ENCODE measurements around the gene CTRB2. TPM values are rescaled to one million over a fixed set of nuclear protein-coding genes. Genes with fewer than 3 reads are reported as not detected.

CTRB2 gene
- total RNA-seq, 1 experiment from 2014 or later: 5.8 TPM

DNA sequence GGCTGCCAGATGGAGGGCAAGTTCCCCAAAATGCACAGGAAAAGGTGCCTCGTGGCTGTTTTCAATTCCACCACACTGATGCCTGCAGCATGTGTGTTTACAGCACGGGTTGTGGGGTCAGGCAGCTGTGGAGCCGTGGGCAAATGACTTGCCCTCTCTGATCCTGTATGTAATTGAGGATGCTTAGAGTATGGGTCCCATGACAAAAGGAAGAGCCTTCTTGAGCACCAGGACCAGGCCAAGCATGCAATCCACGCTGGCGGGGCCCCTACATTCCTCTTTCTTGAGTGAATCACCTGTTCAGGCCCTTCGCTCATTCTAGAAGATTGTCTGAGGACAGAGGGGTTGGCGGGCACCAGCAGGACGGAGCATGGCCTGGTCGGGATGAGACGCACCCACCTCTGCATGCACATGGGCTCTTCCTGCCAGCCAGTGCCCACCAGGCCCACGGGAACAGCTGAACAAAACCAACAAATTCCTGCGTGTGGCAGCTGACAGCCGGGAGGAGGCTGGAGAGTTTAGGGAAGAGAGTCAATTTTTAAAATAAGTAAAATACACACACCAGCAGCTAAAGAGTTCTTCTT, 1.4 kb upstream of the CTRB2 start:
- ATAC-seq (no peak), DNase-seq (ENCODE audit: low spot score) (no peak)
- Mint-ChIP-seq H3K36me3 (no peaks in the 10 kb centered on the region), H3K27me3 (ENCODE audit: low read depth) (no peaks in the 10 kb centered on the region), H3K9me3 (no peaks in the 10 kb centered on the region), H3K4me3 (no peak overlapping the region), H3K4me1 (0 out of 2 replicates have a peak, but pooled peaks cover 6% of the 10 kb centered on the region), H3K27ac (no peak overlapping the region)
- TF ChIP-seq, protein P1, sequence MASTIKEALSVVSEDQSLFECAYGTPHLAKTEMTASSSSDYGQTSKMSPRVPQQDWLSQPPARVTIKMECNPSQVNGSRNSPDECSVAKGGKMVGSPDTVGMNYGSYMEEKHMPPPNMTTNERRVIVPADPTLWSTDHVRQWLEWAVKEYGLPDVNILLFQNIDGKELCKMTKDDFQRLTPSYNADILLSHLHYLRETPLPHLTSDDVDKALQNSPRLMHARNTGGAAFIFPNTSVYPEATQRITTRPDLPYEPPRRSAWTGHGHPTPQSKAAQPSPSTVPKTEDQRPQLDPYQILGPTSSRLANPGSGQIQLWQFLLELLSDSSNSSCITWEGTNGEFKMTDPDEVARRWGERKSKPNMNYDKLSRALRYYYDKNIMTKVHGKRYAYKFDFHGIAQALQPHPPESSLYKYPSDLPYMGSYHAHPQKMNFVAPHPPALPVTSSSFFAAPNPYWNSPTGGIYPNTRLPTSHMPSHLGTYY (CRISPR knock-in tag; IDR thresholded peaks at IDR 0.05): no peak
- TF ChIP-seq, protein P2, sequence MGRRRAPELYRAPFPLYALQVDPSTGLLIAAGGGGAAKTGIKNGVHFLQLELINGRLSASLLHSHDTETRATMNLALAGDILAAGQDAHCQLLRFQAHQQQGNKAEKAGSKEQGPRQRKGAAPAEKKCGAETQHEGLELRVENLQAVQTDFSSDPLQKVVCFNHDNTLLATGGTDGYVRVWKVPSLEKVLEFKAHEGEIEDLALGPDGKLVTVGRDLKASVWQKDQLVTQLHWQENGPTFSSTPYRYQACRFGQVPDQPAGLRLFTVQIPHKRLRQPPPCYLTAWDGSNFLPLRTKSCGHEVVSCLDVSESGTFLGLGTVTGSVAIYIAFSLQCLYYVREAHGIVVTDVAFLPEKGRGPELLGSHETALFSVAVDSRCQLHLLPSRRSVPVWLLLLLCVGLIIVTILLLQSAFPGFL (CRISPR knock-in tag; IDR thresholded peaks at IDR 0.05; ENCODE audit: borderline replicate concordance): no peak
- no peak for TF ChIP-seq STAT6 (CRISPR knock-in tag; conservative IDR thresholded peaks at IDR 0.05; ENCODE audit: low read depth)
- TF ChIP-seq HMGA2 (CRISPR knock-in tag; IDR thresholded peaks at IDR 0.05): no peak
- TF ChIP-seq ZNF263 (CRISPR knock-in tag; IDR thresholded peaks at IDR 0.05; ENCODE audit: low read depth): no peak
- TF ChIP-seq GTF2I (CRISPR knock-in tag; conservative IDR thresholded peaks at IDR 0.05): no peak
- TF ChIP-seq ZNF121 (CRISPR knock-in tag; IDR thresholded peaks at IDR 0.05): no peak
- no peak for TF ChIP-seq GRHL2 (CRISPR knock-in tag; IDR thresholded peaks at IDR 0.05; ENCODE audit: insufficient replicate concordance, severe bottlenecking)
- TF ChIP-seq TCF7 (CRISPR knock-in tag; IDR thresholded peaks at IDR 0.05; ENCODE audit: low read depth): no peak
- CTCF ChIA-PET: interaction anchor here (0.7 to 2.2 kb wide), 4 partner anchors 9 to 345 kb away, joined by 3 to 22 read pairs (median 9); no protein-coding TSS in a partner anchor
- POLR2A ChIA-PET: interaction anchor here (1.2 to 1.7 kb wide), 2 partner anchors 19 to 48 kb away, joined by 3 to 4 read pairs; no protein-coding TSS in a partner anchor

DNA sequence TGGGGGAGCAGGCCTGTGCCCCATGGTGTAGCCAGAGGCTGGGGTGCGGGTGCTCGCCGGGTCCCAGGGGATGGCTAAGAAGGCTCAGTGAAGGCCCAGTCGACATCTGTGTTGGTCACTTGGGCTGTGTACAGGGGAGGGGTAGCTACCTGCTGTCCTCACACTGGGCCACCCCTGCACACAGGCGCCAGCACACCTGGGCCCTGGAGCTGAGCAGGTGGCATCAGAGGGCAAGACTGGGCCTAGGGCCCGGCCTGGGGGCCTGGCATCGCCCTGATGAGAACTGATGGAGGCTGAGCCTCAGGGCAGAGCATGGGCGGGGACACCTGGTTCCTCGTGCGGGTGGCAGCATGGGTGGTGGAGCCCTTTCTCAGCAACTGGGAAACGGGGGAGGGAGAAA, 870 bp upstream of the CTRB2 start:
- no peak for DNase-seq (ENCODE audit: low spot score)
- Mint-ChIP-seq H3K36me3 (no peaks in the 10 kb centered on the region), H3K27me3 (ENCODE audit: low read depth) (no peaks in the 10 kb centered on the region), H3K4me3 (no peak overlapping the region), H3K9me3 (no peaks in the 10 kb centered on the region), H3K27ac (no peak overlapping the region), H3K4me1 (0 out of 2 replicates have a peak, but pooled peaks cover 6% of the 10 kb centered on the region)
- ChIA-PET POLR2A (interaction anchor here (0.9 to 1.7 kb wide), 2 partner anchors 13 to 20 kb away, joined by 4 read pairs; no protein-coding TSS in a partner anchor), CTCF (interaction anchor here (2.2 kb wide), 1 partner anchor 26 kb away, joined by 22 read pairs; no protein-coding TSS in a partner anchor)
- ATAC-seq: no peak
- TF ChIP-seq, protein P3, sequence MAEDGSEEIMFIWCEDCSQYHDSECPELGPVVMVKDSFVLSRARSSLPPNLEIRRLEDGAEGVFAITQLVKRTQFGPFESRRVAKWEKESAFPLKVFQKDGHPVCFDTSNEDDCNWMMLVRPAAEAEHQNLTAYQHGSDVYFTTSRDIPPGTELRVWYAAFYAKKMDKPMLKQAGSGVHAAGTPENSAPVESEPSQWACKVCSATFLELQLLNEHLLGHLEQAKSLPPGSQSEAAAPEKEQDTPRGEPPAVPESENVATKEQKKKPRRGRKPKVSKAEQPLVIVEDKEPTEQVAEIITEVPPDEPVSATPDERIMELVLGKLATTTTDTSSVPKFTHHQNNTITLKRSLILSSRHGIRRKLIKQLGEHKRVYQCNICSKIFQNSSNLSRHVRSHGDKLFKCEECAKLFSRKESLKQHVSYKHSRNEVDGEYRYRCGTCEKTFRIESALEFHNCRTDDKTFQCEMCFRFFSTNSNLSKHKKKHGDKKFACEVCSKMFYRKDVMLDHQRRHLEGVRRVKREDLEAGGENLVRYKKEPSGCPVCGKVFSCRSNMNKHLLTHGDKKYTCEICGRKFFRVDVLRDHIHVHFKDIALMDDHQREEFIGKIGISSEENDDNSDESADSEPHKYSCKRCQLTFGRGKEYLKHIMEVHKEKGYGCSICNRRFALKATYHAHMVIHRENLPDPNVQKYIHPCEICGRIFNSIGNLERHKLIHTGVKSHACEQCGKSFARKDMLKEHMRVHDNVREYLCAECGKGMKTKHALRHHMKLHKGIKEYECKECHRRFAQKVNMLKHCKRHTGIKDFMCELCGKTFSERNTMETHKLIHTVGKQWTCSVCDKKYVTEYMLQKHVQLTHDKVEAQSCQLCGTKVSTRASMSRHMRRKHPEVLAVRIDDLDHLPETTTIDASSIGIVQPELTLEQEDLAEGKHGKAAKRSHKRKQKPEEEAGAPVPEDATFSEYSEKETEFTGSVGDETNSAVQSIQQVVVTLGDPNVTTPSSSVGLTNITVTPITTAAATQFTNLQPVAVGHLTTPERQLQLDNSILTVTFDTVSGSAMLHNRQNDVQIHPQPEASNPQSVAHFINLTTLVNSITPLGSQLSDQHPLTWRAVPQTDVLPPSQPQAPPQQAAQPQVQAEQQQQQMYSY (CRISPR knock-in tag; IDR thresholded peaks at IDR 0.05): no peak
- TF ChIP-seq NR2C2 (CRISPR knock-in tag; IDR thresholded peaks at IDR 0.05) (no peak), IRF2 (CRISPR knock-in tag; IDR thresholded peaks at IDR 0.05; ENCODE audit: borderline replicate concordance, low read depth) (no peak), ZSCAN18 (CRISPR knock-in tag; IDR thresholded peaks at IDR 0.05) (no peak), RORB (CRISPR knock-in tag; IDR thresholded peaks at IDR 0.05) (no peak), OVOL2 (CRISPR knock-in tag; IDR thresholded peaks at IDR 0.05; ENCODE audit: borderline replicate concordance) (no peak), ZNF232 (CRISPR knock-in tag; IDR thresholded peaks at IDR 0.05) (no peak)
- TF ChIP-seq, protein P4, sequence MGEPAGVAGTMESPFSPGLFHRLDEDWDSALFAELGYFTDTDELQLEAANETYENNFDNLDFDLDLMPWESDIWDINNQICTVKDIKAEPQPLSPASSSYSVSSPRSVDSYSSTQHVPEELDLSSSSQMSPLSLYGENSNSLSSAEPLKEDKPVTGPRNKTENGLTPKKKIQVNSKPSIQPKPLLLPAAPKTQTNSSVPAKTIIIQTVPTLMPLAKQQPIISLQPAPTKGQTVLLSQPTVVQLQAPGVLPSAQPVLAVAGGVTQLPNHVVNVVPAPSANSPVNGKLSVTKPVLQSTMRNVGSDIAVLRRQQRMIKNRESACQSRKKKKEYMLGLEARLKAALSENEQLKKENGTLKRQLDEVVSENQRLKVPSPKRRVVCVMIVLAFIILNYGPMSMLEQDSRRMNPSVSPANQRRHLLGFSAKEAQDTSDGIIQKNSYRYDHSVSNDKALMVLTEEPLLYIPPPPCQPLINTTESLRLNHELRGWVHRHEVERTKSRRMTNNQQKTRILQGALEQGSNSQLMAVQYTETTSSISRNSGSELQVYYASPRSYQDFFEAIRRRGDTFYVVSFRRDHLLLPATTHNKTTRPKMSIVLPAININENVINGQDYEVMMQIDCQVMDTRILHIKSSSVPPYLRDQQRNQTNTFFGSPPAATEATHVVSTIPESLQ (CRISPR knock-in tag; IDR thresholded peaks at IDR 0.05): no peak
- TF ChIP-seq, protein P5, sequence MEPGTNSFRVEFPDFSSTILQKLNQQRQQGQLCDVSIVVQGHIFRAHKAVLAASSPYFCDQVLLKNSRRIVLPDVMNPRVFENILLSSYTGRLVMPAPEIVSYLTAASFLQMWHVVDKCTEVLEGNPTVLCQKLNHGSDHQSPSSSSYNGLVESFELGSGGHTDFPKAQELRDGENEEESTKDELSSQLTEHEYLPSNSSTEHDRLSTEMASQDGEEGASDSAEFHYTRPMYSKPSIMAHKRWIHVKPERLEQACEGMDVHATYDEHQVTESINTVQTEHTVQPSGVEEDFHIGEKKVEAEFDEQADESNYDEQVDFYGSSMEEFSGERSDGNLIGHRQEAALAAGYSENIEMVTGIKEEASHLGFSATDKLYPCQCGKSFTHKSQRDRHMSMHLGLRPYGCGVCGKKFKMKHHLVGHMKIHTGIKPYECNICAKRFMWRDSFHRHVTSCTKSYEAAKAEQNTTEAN (CRISPR knock-in tag; IDR thresholded peaks at IDR 0.05): no peak
- TF ChIP-seq, protein P6, sequence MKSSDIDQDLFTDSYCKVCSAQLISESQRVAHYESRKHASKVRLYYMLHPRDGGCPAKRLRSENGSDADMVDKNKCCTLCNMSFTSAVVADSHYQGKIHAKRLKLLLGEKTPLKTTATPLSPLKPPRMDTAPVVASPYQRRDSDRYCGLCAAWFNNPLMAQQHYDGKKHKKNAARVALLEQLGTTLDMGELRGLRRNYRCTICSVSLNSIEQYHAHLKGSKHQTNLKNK (CRISPR knock-in tag; IDR thresholded peaks at IDR 0.05): no peak

Data from WTC11 (cell line).